Eye (tissue), 1 donor: ENCODE results near the gene TBC1D4.
"Not testable (repeated sequence)": the region's sequence is repeated elsewhere in the genome, so short reads cannot be mapped to it uniquely, and the experiment has no call there.

ENCODE experiments used
- DNase-seq: peaks from one replicate; pipeline ENCODE4 v3.0.0-alpha.2; 2015

Gene TBC1D4

DNA sequence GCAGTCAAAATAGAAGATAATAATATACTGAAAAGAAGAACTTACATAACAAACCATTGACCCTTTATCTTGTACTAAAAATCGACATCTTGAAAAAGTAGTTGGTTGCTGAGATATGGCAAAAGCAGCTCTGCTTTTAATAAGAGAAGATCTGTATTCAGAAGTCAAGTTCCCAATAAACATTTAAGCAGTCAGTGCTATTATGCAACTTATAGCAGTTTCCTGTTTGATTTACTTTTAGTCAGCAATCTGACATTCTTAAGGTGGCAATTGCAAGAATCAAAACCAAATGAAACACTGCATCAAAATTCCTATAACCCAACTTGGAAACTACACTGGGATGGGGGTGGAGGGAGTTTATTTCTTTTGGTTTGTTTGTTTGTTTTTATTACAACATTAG is 165.5 kb downstream of the TBC1D4 start:
- no peak for DNase-seq

DNA sequence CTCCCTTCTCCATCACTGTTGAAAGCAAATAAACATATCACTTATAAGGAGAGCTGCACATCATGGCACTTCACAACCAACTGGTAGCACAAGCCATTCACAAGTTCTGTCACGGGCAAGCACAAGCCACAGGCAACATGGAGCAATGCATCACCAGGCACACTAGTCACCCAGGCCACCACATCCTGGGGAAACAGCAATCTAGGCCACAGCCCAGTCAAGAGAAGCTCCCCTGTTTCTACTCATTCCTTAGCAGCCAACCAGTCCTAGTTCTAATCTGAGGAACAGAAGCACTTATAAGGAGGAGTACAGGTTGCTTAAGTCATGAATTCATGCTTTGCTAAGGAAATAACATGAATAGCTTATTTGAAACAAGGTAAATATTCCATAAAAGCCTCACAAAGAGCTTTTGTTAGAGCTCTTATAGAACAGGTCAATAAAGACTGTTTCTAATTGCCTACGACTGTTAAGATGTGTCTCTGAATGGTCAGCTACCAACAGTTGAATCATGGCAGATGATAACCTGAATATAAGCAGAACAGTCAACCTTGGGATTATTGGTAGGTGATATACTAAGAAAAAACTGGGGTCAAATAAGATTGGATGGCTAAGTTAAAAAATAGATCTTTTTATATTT is 169.0 kb downstream of the TBC1D4 start:
- DNase-seq, result no peak

DNA sequence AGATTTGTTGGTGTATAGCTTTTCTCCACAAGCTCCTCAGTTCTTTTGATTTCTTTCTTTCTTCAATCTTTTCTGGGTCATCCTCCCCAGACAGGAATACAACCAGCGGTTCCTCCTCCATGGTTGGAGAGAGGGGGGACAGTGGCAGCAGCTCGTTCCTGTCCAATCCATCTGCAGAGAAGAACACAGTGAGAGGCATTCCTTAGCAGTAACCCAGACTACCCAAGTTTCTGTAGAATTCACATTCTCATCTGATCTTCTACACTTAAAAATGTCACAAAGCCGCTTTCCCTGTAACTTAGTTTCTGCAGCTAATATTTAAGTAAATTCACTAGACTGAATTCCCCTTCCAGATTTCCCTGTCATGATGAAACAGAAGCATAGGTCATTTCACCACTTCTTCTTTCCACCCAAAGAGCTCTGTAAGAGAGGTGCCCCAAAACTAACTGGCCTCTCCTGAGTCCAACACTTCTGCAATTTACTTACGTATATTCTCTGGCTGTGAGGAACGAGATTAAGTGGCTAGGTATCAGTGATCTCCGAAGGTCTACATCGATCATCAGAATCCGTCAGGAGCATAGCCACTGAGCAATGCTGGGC is 171.9 kb downstream of the TBC1D4 start:
- DNase-seq, result no peak

DNA sequence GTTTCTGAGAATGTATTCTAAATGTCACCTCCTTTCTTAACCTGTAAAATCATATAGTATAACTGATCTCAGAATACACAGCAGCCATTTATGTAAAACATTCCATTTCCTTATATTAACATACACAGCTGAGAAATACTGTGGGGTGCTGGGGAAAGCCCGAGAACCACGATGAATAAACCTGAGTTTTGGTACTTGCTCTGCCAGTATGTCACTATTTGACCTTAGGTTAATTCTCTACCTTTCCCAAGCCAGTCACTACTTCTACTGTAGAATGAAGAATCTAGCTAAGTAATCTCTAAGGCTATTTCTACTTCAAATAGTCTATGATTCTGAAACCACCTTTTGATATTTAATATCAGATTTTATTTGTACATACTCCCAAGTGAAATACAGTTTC is 173.7 kb downstream of the TBC1D4 start:
- DNase-seq, result no peak

DNA sequence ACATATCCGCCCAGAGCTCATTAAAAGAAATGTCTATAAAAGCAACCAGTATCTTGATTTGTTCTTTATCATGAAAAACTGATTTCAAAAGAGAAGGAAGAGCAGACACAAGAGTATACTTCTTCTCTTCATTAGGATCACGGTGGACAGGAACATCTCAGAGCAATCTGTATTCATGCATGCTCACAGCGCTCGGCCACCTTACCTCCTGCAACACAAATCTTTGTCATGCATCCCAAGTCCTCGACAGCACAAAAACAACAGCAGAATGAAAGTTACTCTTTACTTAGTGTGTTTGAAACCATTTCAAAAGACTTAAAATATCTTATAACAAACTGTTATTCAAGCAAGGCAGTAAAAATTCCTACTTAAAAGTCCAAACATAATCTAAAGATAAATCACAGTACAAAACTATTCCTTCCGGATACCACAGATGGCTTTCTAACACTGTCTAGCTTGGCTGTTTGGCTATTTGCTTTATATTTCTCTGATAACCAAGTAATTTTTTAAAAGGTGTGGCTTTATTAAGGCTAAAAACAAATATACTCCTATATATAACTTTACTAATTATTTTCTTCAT is 174.5 kb downstream of the TBC1D4 start:
- no peak for DNase-seq

DNA sequence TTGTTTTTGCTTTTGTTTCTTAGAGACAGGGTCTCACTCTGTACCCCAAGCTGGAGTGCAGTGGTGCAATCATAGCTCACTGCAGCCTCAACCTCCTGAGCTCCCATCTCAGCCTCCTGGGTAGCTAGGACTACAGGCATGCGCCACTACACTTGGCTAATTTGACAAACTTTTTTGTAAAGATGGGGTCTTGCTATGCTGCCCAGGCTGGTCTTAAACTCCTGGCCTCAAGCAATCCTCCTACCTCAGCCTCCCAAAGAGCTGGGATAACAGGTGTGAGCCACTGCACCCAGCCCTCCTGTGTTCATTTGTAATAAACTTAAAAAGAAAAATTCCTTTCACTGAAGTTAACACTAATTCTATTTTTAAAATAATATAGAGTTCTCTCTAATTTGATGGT is 175.0 kb downstream of the TBC1D4 start:
- not testable (repeated sequence) for DNase-seq

DNA sequence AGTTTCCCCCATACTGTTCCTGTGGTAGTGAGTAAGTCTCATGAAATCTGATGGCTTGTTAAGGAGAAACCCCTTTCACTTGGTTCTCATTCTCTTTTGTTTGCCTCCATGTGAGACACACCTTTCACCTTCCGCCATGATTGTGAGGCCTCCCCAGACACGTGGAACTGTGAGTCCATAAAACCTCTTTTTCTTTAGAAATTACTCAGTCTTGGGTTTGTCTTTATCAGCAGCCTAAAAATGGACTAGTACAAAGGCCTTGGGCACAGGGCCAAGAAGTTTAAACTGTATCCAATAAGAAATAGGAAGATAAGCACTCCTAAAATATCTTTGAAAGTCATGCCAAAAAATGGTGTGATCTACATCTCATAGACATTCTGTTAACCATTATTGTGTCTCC is 176.9 kb downstream of the TBC1D4 start:
- DNase-seq, result no peak

DNA sequence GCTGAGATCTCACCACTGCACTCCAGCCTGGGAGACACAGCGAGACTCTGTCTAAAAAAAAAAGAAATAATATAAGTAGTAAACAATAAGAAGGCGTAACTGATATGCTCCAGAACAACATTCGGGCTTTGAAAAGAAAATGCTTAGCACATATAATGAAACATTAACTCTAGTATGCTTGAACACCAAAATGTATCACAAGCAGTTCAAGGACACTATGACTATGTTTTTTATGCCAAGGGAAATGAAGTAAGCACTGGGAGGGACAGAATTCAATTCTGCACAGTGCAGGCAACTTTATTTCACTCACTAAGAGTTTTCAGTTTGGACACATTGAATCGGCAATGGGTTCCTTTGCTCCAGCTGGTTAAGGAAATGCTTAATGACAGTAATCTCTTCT is 178.7 kb downstream of the TBC1D4 start:
- no peak for DNase-seq

DNA sequence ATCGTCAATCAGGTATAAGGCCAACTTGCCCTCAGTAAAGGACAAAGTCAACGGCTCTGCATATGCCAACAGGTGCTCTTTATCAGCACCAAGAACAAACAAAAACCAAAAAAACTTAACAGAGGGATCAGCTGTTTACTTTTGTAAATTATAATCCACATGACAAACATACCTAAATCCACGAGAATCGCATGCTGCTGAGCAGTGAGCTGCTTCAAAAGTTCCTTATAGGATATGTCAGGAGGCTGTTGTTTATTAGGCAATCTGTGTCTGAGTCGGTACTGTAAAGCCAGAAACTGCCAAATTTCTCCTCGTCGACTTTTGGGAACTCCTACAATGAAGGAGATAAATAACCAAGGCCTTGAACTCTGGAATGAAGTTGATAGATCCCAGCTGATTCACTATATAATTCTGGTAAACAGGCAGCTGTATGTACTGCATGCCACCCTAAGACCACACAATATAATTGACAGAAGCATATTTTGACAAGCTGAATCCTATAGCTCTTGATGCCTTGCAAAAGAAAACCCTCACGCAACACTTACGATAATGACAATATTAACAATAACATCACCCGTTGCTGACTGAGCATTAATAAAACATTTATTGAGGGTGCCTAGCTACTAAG is 179.8 kb downstream of the TBC1D4 start:
- DNase-seq, result no peak

DNA sequence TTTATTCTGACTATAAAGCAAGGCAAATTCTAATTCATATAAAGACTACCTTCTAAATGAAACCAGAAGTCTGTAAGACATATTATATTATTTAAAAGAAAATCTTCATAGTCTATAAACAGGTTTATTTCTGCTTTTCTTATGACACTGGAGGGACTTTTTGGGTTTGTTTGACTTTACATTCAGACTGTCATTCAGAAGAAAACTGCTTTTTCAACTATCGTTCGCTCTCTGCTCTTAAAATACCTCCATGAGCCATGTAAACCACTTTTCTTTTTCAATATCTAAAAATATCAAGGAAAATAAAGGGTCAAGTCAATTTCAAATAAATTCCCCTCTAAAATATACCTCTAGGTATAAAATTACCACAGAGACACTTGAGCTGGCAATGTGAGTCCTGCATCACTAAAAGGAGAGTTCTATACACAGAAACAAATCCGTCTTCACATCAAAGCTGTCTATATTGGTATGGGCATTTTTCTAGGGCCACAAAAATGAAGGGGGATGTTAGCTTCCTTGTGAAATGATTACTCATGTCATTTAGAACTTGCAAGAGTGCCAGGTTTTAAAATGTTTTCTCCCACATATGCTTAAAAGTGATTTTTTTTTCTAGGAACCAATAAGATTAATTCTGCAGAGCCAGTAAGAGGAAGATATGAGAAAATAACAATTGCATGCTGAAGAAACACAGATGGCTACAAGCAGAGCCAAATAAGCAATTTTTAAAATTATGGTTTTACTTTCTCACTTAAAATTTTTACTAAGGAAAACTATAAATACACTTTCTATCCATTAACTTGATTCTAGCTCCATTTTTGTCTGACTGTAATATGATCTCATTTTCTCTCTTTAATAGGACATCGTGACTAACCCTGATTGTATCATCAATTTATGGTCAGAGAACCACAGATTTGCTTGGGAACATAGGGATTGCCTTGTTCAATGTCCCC is 181.8 kb downstream of the TBC1D4 start:
- DNase-seq, result no peak

DNA sequence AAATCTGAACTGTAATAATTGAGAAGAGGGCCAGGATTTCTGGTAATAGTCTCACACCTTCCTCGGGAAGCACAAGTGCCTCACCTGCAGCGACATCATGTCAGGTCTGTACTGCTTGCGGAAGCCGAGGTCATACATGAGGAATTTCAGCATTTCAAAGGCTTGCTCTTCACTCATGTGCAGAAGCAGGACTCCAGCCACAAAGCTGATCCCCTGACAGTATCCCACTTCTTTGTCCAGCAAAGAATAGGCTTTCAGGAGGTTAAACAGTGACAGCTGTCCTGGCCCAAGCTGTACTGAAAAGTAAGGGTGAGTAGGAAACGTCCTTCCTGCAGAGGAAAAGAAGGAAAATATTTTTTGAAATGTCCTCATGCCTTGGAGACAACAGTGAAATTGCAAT is 182.7 kb downstream of the TBC1D4 start:
- peak; percentile 12 for DNase-seq

DNA sequence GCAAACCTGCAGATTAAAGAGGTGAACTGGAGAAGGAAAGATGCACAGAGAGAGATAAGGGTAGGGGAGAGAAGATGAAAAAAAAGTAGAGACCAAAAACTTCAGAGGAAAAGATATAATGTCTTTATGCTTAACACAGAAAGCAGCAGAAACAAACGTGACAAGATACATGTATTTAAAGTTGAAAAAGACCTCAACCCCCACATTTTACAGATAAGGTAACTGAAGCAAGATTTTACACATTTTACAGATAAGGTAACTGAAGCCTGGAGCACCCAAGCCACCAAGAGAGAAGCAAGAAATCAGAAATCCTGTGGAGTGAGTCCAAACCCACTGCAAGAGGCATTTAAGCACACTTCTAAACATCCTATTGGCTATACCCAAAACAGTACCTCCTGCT is 185.3 kb downstream of the TBC1D4 start:
- DNase-seq, result no peak

DNA sequence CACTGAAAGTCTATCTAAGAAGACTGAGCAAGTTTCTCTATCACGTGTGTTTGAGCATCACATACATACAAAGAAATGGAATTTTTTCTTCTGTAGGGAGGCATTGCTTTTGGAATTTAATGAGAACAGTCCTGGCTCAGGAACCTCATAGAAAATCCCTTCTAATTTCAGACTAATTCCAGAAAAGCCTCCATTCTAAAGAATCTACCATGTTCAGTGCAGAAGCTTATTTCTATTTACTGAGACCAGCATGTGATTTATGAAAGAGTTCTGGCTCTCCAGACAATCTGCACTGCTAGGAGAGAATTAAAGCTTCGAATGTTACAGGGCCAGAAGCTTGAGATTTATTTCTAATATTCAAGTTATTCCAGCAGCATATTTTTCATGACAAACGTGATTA is 186.8 kb downstream of the TBC1D4 start:
- DNase-seq, result no peak

DNA sequence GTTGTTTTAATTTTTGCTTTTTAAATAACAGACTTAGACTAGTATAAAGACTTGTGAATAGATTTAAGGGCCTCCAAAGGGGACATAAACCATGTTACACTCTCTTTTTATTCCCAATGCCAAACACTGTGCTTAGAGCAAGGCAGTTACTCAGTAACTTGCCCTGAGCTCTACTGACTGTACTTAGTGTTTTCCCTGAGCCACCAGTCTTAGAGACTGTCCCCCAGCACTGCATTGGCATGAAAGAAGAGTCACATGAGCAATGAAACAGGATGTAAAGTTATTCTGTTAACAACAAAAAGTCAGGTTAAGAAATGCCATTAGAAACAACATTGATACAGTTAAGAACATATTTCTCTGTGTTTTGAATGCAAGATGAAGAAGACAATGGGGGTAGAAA is 187.9 kb downstream of the TBC1D4 start:
- DNase-seq, result no peak

DNA sequence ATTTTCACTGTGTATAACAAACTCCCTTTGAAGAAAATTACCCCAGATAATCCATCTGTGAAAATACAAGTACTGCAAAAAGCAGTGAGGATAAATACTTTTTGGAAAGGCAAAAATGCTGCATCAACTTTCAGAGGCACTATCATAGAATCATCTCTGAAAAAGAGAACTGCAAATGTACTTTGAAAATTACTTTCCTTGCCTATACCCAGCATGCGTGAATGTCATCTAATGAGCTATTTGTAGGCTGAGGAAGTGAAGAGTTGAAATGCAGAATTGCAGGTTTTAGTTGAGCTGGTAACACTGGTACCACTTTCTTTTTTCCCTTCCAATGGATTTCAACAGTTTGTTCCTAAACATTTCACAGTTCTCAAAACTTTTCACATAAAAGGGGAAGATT is 196.7 kb downstream of the TBC1D4 start:
- DNase-seq, result no peak

DNA sequence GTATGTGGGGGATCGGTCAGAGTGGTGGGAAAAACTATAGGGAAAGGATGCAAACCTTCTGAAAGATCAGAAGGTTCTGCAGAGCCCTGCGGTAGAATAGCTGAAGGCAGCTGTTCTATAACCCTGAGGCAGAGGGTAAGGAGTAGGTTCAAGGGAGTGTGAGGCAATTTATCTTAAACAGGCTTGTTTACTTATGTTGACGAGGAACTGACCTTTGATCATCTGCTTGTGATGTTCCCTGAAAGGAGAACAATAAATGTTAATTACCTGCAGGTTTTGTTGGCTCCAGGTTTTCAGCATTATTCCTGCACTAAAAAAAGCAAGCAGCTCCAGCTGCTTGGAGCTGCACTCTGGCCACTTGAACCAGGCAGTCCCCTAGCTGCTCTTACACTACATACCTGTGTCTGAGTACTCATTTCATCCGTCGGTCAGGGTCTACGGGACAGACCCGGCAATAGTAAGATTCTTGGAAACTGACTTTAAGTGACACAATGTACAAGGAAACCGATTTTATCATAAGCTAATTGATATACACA is 202.1 kb downstream of the TBC1D4 start:
- no peak for DNase-seq

DNA sequence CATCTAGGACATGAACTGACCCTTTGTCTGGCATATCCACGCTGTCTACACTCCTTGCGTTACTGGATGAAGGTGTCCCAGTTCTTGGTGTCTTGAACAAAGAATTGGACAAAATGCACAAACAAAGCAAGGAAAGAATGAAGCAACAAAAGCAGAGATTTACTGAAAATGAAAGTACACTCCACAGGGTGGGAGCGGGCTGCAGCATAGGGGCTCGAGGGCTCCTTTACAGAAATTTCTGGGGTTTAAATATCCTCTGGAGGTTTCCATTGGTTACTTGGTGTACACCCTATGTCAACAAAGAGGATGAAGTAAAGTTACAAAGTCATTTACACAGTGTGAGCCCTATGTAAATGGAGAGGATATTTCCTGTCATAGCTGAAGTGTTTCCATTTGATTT is 208.3 kb downstream of the TBC1D4 start:
- not testable (repeated sequence) for DNase-seq

DNA sequence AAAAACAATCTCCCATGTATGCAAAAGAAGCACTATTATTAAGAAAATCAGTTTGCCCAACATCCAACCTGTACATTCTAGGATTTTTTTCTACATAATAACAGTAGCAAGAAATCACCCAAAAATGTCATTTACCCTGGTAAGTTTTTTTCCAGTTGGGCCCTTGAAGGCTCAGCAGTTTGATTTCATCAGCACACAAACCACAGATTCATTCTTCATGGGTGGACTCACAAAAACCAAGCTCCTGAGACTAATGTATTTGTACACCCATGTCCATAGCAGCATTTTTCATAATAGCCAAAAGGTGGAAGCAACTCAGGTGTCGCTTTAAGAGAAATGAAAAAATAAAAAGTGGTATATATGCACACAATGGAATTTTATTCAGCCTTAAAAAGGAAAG is 210.1 kb downstream of the TBC1D4 start:
- no peak for DNase-seq

DNA sequence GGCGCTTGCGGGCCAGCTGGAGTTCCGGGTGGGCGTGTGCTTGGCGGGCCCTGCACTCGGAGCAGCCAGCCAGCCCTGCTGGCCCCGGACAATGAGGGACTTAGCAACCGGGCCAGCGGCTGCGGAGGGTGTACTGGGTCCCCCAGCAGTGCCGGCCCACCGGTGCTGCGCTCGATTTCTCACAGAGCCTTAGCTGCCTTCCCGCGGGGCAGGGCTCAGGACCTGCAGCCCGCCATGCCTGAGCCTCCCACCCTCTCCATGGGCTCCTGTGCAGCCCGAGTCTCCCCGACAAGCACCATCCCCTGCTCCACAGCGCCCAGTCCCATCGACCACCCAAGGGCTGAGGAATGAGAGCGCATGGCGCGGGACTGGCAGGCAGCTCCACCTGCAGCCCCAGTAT is 213.5 kb downstream of the TBC1D4 start:
- DNase-seq, result not testable (repeated sequence)

DNA sequence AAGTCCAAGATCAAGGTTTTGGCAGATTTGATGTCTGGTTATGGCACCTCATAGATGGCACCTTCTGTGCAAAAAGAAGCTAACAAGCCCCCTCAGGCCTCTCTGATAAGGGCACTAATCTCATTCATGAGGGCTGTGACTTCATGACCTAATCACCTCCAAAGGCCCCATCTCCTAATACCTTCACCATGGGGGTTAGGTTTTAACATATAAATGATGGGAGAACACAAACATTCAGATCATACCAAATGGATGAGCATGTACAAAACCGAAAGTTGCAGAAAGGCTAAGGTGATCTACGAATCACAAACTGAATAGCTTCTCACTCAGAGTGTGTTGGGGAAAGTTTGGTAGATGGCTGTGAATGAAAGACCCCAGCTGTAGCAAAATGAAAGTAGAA is 217.4 kb downstream of the TBC1D4 start:
- DNase-seq, result no peak

DNA sequence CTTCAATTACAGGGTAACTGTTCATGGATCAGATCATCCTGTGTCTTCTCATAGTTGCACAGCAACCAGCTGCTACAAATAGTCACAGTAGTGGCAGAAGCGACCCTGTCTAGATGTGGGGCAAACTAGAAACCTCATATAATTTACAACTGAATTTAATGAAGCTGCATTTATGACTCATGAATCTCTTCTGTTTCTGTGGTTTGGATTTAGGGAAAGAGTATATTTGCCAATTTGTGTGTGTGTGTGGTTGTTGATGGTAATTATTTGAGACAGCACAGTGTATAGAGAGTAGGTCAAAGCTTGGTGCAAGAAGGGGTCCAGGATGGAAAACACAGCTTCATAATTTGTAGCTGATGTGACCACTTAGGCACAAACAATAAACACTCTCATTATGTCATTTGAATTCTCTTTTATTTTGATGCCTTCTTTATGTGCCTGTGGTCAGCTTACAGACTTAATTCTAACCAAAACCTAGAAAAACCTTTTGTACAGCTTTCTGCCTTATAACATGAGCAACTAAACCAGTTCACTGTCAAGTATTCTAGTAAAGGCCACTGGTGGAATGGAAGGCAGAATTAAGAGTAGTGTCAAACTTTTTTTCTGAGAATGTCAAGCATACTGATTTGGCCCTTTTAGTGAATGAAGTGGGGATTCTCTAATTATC is 218.1 kb downstream of the TBC1D4 start:
- peak; percentile 75 for DNase-seq

DNA sequence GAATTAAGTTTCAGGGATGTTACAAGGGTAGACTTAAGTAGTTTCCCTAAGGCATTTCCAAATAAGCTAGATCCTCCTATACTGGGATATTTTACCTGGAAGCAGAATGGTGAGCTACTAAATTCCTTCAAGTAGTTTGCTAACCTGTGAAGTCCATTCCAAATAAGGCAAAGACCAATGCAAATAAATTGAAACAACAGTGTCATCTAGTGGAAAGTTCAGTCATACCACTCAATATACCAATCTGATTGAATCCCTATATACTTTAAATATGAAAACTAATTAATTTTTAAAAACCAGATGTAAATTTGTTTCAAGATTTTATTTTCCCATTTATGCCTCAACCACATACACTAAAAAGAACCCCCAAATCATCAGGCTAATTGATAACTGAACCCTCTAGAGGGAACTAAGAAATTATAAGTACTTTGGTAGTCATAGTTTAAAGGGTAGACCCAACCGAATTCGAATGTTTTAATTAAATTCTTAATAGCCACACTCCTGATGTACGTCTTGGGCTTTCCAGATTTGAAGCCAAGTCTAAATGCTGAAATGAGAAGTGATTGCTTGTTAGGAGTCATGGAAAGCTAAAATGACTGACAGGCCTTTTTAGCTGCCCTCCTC is 223.7 kb downstream of the TBC1D4 start:
- peak; percentile 79 for DNase-seq
